NCI-H1417 (cell line): ENCODE measurements around the gene DUOX2.
A peak's percentile ranks its signal among the peaks of the same experiment; 100 is the strongest.
"Not testable (repeated sequence)": the region's sequence is repeated elsewhere in the genome, so short reads cannot be mapped to it uniquely, and the experiment has no call there.

Experiments used
- DNase-seq, 3 experiments: peaks; one replicate each; lab custom pipeline; 2025; lab: John Stamatoyannopoulos, UW

The DUOX2 gene

DNA sequence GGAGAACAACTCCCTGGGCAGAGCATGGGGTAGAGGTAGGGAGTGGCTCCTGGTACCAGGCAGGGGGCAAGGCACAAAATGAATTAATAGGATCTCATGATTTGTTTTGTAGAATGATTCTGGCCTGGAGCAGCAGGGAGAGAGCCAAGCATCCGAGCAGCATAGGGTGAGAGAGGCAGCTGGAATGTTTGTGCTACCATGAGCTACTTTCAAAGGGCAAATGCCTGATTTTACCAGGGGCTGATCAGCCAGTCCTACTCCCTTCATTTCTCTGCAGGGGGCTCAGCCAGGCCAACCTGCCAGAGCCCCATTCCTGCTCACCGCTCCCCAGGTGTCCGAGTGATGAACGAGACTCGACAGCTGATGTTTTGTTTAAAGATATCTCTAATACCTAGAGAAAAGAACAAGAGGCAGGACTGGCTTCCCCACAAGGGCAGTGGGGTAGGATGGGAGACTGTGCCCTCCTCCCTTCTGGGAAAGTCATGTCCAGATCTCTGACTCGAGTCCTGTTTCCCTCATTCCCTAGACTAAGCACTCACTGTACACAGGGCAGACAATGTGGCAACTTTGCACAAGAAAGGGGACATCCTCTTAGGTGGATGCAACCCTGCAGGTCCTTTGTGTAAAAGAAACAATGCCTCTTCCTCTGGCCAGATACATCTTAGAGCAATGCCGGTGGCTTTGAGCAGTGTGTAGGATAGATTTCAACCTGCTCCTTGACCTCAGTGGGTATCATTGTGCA is 12.9 kb downstream of the DUOX2 start:
- DNase-seq = peak in 1 of 3 experiments; percentile 8

DNA sequence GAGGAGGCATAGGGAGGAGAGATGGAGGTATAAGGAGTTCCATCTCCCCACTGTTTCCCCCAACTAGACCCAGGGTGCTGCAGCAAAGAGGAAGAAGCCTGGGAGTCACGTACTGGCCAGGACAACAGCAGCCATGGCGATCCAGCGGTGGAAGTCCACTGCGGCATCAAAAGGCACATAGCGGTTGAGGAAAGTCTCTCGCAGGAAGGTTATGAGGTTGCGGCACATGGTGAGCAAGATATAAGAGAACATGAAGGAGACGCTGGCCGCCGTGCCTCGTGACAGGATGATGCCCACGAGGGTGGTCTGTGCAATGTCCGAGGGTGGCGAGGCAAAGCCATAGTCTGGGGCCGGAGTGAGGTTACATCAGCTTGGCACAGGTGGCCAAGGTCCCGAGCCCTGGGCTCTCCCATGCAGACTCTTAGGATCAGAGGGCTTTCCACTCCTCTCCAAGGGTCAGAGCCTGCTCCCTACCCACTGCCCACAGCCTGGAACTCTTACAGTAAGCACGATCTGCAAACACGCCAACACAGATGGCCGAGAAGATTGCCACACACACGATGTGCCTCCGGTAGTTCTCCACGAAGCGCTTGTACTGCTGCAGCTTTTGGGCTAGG is 14.3 kb downstream of the DUOX2 start:
- no peak for DNase-seq

DNA sequence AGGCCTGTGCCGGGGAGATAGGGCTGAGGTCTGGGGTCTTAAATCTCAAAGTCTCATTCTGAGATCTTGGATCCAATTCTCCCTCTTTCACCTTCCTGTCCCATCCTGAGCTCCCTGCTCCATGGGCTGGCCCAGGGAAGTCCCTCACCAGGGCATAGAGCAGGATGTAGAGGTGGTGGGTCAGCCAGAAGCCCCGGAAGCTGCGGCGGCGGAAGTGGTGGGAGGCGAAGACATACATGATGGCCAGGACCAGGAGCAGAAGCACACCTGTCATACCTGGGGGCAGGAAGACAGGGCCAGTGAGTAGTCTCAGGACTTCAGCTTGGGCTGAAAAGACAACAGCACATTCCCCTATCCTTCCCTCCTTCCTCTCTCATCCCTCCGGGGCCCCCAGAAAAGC is 16.5 kb downstream of the DUOX2 start:
- no peak for DNase-seq

DNA sequence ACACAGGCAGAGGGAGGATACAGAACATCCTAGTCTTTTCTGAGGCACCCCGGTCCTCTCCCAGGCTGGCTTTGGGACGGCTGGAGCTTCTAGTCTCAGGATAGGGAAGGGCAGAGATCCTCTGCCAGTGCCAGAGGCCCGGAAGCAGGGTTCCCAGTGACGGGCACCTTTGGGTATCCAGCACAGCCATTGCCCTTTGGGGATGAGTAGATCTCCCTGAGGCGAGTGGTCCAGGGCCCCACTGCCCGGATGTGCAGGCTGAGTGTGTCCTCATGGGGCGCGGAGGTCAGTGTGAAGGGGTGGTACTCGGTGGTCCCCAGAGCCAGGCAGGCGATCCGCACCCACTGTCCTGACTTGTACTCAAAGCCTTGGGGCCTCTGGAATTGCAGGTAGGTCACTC is 18.3 kb downstream of the DUOX2 start:
- no peak for DNase-seq

DNA sequence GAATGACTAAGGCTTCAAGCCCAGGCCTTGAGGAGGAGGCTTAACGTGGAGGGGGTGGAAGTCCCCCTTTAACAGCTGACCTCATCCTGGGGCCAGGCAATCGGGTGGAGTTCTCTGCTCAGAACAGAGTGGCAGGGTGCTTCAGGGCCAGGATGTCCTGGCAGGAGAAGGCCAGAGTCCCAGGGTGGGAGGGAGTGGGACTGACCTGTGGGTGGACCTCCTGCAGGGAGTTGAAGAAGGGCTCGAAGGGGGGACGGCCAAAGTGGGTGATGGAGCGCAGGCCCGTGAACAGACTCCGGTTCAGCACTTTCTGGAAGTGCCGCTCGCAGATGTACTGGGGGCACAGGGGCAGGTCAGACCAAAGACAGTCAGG is 19.6 kb downstream of the DUOX2 start:
- no peak for DNase-seq

DNA sequence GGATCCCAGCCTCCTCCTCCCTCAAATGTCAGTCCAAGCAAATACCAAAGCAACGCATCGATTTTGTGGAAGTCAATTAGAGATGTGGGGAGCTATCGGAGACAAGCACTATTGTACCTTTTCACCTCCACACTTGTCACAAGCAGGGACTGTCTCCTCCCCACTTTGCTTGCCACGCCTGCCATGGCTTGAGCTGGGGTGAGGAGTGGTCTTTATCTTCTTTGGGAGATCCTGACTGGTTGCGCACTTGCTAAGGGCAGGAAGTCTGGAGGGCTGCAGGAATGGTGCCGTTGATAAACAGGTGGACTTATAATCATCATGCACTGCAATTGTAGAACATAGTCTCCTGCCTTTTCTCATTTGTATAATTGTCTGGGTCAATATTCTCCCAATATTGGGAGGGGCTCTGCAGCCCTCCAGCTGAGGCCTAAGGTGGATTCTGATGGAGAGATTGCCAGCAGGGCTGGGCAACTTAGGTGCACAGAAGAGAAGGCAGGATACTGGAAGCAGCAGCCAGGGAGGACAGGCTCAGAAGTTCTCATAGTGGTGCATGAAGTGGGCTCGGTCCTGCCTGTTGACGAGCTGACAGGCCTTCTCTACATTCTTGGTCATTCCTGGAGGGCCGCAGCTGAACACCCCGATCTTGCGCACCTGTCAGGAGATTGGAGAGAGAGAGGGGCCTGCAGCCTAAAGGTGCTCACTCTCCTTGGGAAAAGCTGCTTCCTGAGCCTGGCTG is 20.2 kb downstream of the DUOX2 start:
- DNase-seq = no peak

DNA sequence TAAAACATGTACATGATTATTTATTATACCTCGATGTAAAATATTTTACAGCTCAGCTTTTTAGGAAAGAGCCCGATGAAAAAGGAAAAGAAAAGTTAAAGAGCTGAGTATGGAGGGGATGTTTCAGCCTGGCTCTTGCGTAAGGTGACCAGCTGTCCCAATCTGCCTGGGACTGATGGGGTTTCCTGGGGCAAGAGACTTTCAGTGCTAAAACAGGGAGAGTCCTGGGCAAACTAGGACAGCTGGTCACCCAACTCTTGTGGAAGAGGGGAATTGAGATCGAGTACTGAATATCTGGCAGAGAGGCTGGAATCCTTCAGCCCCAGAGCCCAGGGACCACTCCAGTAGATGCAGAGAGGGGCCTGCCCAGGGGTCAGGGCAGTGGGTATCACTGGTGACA is 21.0 kb downstream of the DUOX2 start:
- DNase-seq = no peak

DNA sequence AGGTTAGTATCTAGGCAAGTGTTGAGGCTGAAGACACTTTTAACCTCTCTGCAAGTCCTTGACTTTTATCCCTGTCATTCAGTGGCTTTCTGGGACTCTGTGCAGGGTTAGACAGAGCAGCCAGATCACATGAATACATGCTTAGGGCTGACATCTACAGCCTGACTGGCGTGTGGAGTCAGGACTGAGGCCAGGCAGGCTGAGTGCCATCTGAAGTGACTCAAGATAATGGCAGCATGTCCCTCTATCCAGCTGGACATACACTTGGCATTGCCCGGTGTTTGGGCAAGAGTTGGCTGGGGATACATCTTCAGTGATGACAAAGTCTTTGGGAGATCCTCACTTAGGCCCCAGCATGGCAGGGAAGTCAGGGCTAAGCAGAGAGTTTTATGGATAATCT is 22.4 kb downstream of the DUOX2 start:
- no peak for DNase-seq

DNA sequence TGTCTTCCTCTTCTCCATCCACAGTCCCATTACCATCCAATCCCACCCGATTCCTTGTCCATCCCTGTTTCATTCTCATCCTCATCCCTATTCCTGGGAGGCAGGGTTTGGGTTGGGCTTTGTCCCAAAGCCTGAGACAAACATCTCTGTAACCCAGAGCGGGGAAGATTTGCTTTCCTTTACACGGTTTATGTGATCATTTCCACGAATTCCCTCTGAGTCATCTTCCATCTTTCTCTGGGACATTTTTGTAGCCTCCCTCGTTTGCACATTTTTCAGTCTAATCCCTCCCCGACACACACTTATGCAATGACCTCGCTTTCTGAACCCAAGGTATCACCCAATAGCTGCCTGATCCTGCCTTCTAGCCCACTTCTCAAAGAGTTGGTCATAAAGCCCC is 22.8 kb downstream of the DUOX2 start:
- no peak for DNase-seq

DNA sequence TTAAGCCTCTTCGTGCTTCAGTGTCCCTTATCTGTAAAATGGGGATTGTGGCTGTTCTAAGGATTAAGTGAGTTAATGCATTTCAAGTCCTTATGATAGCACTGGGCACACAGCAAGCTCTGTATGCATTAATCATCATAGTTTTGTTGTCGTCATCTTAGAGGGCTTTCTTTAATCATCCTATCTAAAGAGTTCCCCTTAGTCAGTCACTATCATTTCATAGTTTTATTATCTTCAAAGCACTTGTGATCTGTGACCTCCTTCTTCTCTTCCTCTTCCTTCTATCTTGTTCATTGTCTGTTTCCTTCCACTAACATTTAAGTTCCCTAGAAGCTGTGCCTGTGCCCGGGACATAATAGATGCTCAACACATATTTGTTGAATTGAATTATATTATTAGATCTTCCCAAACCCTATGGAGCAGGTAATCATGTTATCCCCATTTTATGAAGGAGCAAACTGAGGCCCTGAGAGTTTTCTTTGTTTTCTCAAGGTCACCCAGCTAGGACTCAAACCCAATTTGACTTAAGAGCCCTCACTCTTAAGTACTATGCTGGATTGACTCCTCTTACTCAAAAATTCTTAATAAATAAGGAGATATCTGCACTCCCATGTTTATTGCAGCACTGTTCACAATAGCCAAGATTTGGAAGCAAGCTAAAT is 24.1 kb downstream of the DUOX2 start:
- DNase-seq = no peak

DNA sequence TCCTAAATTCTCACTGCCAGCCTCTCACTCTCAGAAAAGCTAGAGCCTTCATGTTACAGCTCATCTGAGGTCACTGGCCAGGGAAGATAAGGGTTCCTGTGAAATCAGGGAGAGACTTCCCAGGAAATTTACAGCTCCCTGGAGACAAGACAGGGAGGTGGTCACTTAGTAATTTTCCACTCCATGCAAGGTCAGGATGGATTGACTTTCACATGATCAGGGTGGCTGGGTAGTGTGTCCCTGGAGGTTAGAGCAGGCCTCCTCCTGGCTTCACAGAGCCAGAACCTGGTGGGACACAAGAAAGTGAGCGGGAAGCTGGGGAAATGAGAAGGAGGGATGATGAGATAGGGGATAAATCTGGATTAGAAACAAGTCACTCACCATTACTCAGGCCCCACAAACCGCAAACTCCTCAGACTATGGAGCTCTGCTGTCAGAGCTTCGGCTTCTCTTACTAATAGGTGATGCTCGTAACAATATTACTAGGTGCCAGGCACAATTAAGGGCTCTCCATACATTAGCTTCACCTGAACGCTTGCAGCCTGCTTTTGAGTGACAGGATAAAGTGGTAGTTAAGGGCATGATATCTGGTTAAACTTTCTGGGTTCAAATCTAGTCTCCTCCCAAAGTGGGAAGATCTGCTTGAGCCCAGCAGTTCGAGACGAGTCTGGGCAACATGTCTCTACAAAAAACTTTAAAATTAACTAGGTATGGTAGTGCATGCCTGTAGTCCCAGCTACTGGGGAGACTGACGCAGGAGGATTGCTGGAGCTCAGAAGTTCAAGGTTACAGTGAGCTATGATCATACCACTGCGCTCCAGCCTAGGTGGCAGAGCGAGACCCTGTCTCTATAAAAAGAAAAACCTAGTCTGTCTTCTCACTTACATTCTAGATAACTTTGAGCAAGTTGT is 24.9 kb downstream of the DUOX2 start:
- DNase-seq = no peak

DNA sequence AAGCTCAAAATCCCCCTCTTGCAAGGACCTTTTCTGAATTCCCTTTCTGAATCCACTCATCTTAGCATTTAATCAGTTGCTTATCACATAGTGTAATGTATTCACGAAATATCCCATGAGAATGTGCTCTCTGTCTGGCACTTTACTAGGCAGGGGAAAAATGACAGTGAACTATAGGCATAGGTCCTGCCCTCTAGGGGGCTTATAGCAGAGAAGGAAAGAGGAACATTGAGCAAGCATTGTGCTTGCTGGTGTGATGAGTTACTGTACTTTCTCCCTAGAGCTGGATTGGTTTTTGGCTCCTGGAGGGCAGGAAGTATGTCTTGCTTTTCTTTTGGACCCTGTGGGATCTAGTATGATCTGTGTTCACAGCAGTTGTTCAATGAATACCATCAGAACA is 26.5 kb downstream of the DUOX2 start:
- no peak for DNase-seq

DNA sequence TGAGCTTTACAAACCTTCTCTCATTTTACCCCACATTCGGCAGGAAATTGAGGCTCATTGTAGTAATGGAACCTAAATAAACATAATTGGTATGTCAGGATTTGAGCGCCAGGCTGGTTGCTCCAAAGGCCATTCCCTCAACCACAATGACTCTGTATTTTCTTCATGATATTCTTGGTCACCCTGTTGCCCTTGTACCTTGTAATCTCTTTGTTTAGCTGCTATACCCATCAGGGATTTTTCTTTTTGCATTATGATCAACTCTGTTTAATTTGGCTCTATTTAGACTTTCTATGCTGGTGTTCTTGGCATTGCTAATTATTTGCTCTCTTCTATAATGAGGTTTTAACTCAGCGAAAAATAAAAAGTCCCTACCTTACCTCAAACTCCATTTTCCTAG is 29.8 kb downstream of the DUOX2 start:
- DNase-seq = no peak

DNA sequence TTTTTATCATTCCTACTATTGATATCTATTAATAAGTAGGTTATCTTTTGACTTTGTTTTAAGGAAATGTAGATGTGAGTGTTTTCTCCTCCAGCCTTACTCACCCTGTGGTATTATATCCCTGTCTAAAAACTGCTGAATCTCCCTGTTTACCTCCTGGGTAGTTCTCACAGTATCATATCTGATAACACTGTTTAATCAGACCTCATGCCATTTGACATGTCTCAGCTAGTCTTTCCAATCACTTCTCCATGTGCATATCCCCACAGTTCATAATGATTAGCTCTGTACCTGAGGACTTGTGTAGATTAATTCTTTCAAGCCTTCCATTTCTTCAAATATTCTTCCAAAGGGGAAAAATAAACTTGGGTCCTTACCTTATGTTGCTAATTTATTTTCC is 30.7 kb downstream of the DUOX2 start:
- no peak for DNase-seq

DNA sequence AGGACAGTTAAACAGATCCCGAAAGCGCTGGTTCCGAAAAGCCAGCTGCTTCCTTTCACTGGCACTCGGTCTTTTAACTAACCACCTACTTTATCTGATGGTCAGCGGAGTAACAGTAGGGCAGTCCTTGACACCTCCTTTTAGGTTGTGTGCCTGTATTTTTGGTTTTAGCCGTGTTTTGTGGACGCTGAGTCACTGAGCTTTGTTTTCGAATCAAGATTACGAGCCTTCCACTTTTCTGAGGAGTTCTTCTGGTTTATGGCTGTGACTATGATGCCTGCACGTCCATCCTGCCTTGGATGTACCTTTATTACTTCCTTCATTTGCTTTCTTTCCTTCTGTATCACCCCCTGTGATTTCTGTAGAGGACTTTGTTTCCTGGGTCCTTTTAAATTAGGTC is 31.6 kb downstream of the DUOX2 start:
- not testable (repeated sequence) for DNase-seq

DNA sequence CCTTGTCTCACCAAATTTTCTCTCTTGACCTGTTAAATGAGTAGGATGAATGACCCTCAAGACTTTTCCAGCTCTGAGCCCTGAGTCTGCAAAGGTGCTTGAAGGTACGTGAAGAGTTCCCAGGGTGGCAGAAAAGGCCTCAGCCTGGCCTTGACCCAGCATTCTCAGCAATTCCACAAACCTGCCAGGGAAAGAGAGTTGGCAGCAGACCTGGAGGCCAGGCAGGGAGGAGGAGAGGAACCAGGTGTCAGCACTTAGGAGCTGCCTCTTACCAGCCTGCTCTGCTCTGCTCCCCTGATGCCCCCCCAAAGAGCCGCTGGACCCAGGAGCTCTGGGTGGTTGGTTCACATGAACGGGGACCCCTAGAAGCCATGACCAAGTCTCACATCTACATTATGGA is 33.4 kb downstream of the DUOX2 start:
- not testable (repeated sequence) for DNase-seq

DNA sequence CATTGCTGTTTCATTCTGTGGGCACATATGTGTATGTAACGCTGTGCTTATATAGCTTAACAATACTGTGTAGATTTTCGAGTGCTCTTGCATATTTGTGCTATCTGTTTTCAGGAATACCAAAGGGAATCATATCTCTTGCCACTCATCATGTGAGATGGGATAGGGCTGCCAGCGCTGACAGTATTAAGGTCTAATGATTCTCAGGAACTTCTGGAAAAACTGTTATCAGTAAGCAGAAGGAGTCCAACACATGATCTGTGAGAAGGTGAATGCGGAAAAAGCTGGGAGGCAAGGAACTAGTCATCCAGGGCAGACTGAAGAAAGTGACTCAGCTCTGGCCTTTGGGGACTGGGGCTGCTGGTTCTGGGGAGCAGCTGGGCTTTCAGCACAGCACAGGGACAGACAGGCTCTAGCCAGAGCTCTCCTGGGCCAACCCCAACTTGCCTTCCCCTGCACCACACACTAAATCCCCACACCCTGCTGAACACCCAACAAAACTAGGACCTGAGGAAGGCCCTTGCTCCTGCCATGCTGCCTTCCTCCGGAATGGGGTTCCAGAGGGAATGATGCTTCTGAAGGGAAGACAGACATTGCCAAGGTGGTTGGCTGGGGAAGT is 34.2 kb downstream of the DUOX2 start:
- DNase-seq = not testable (repeated sequence)

DNA sequence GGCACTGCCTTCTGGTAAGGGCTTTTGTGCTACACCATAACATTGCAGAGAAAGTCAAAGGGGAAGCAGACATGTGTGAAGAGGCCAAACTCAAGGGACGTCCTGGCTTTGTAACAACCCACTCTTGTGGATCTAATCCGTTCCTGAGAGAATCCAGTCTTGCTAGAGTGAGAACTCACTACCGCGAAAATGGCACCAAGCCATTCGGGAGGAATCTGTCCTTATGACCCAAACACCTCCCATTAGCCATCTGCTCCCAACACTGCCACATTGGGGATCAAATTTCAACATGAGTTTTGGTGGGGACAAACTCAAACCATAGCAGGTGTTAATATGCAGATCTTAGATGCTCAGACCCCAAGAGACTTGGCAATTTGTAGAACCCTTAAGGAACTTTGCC is 34.8 kb downstream of the DUOX2 start:
- DNase-seq = not testable (repeated sequence)

DNA sequence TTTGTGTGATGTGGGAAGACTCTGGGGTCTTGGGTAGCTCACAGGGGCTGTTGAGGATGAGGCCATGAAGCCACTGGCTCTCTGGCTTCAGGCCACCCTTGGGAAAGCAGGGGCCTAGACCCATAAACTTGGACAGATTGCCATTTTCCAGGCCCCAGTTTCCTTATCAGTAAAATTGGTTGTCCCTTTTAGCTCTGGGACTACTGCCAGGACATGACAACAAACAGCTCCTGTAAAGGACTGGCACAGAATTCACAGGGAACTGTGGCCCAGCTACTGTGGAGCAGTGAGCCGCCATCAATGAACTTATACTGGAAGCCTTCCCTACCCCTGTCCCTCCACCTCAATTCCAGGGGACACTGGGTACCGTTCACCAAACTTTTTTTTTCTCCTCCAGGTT is 36.6 kb downstream of the DUOX2 start:
- not testable (repeated sequence) for DNase-seq

DNA sequence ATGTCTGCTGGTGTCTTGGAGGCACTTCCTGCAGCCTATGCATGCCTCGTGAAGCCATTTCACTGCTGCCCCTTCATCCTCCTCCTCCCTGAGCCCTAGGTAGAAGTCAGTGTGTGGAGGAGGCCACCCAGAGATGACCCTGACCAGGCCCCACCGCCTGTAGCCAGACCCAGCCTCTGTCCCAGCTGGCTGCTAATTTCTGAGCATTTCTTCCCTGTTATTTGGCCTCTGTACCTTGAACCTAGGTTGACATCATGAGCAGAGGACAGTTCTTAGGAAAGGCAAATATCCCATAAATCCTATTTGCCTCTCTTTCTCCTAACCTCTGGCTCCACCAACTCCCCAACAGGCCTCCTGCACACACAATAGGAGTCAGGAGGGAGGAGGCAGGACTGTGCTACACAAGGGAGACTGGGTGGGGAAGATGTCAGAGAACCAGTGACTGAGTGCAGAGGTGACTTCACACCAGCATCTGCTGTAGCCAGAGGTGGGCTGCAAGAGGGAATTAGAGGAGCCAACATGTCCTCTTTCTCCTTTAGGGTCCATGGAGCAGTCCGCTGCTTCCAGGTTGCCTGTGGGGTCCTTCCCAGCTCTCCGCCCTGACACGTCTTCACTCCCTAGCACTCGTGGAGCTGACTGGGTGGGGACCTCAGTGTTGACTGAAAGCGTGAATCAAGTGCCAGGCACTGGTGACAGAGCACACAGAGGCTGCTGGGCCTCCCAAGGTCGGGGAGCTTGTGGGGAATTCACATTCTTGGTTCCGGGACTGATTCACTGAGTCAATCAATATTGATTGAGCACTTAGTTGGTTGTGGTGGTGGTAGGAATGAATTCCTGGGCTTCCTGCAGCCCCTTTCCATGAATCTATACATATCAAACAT is 38.3 kb downstream of the DUOX2 start:
- not testable (repeated sequence) for DNase-seq
